Transverse colon (tissue), 4 donors: ENCODE results near the gene MEIS2.

ENCODE experiments used
- POLR2A ChIP-seq: fragments of 450-650 bp; IDR thresholded peaks from one replicate; pipeline ENCODE4 v1.6.1; 2016; ENCODE audit warnings: antibody characterized with exemption, mild to moderate bottlenecking, moderate library complexity
- POLR2AphosphoS5 ChIP-seq, 3 donors: sonication (generic); formaldehyde crosslinking; IDR thresholded peaks; one replicate each; pipeline ENCODE4 v1.6.1; 2016; ENCODE audit warnings: antibody characterized with exemption in 3 of 3
- TF ChIP-seq, protein P1 (sequence below), 5 experiments: fragments of 200-600 bp in 3 of 5; fragments of 450-650 bp in 2 of 5; sonication (generic) in 3 of 5; IDR thresholded peaks; 1 replicate in 2 of 5; 2 replicates in 3 of 5; pipeline ENCODE4 v1.5.1; 2016 to 2017; ENCODE audit warnings: antibody characterized with exemption in 5 of 5, inconsistent platforms in 3 of 5, mild to moderate bottlenecking in 2 of 5, moderate library complexity in 1 of 5

DNA sequence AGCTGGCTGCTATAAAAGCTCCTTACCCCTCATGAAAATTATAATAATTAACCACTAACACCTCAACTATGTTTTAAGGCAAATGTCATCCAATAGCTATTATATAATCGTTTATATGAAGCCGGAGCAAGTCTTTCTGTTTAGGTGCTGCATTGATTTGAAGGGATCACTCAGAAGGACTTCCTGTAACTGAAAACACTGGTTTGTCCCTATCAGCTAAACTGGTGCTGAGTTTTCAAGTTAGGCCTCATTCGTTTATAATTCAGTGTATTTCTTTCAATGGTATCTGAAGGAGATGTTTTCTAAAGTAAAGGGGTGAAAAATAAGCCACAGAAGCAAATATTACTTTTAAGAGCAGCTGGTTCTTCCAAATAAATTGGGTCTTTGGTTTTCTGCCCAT lies 14.2 kb downstream of the MEIS2 start:
- TF ChIP-seq, protein P1, sequence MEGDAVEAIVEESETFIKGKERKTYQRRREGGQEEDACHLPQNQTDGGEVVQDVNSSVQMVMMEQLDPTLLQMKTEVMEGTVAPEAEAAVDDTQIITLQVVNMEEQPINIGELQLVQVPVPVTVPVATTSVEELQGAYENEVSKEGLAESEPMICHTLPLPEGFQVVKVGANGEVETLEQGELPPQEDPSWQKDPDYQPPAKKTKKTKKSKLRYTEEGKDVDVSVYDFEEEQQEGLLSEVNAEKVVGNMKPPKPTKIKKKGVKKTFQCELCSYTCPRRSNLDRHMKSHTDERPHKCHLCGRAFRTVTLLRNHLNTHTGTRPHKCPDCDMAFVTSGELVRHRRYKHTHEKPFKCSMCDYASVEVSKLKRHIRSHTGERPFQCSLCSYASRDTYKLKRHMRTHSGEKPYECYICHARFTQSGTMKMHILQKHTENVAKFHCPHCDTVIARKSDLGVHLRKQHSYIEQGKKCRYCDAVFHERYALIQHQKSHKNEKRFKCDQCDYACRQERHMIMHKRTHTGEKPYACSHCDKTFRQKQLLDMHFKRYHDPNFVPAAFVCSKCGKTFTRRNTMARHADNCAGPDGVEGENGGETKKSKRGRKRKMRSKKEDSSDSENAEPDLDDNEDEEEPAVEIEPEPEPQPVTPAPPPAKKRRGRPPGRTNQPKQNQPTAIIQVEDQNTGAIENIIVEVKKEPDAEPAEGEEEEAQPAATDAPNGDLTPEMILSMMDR (IDR thresholded peaks at IDR 0.05), result no peak
- TF ChIP-seq POLR2AphosphoS5 (IDR thresholded peaks at IDR 0.05) (no peak), POLR2A (no peak)
